ENCODE data around the gene ILF3.

ILF3 gene

GRCh38 chr19:10653732-10654609, at the start of gene ILF3:
Gene ILF3 (plus strand): TSS chr19:10654346. CDS start chr19:10670606, 16,260 bp downstream.
- DNase-seq = peak; percentile 99

- no peak for DNase-seq
Observed at GRCh38 chr19:10604460-10604980, 49.6 kb upstream of the ILF3 start.

GRCh38 chr19:10611907-10612306, 42.2 kb upstream of the ILF3 start:
- DNase-seq = no peak

GRCh38 chr19:10612499-10613119, 41.5 kb upstream of the ILF3 start:
- DNase-seq = no peak

- no peak for DNase-seq
Observed at GRCh38 chr19:10615429-10616023, 38.6 kb upstream of the ILF3 start.

GRCh38 chr19:10617409-10618121, 36.6 kb upstream of the ILF3 start:
- DNase-seq = no peak

- DNase-seq = no peak
Observed at GRCh38 chr19:10618846-10619245, 35.3 kb upstream of the ILF3 start.

- DNase-seq = no peak
Observed at GRCh38 chr19:10620786-10621185, 33.4 kb upstream of the ILF3 start.

- no peak for DNase-seq
Observed at GRCh38 chr19:10621966-10622365, 32.2 kb upstream of the ILF3 start.

GRCh38 chr19:10624585-10624984, 29.6 kb upstream of the ILF3 start:
- no peak for DNase-seq

- DNase-seq = peak; percentile 87
Observed at GRCh38 chr19:10625003-10625761, 29.0 kb upstream of the ILF3 start, which contains the start of gene SLC44A2. Gene SLC44A2 (plus strand): TSS chr19:10625553. CDS start chr19:10625634, 81 bp downstream.

GRCh38 chr19:10625762-10626138, 28.4 kb upstream of the ILF3 start:
- DNase-seq = no peak

- no peak for DNase-seq
Observed at GRCh38 chr19:10631874-10632273, 22.3 kb upstream of the ILF3 start.

GRCh38 chr19:10634430-10634829, 19.7 kb upstream of the ILF3 start:
- no peak for DNase-seq

- no peak for DNase-seq
Observed at GRCh38 chr19:10634963-10635362, 19.2 kb upstream of the ILF3 start.

- no peak for DNase-seq
Observed at GRCh38 chr19:10636304-10636972, 17.7 kb upstream of the ILF3 start.

- no peak for DNase-seq
Observed at GRCh38 chr19:10637894-10638293, 16.3 kb upstream of the ILF3 start.

- DNase-seq = no peak
Observed at GRCh38 chr19:10639836-10640235, 14.3 kb upstream of the ILF3 start.

GRCh38 chr19:10640361-10640760, 13.8 kb upstream of the ILF3 start:
- no peak for DNase-seq

- no peak for DNase-seq
Observed at GRCh38 chr19:10641248-10641647, 12.9 kb upstream of the ILF3 start.

- DNase-seq = no peak
Observed at GRCh38 chr19:10642473-10643171, 11.5 kb upstream of the ILF3 start.

Measured in NCI-H510A (cell line).